Neural cell (in vitro differentiated cells): Measurements from ENCODE around the gene SKI. TPM values are rescaled to one million over a fixed set of nuclear protein-coding genes. Genes with fewer than 3 reads are reported as not detected.

ENCODE experiments used
- H2AFZ ChIP-seq: fragments of 200-600, 300-800 bp; sonication (generic), shearing (Covaris generic); 2 replicates; pipeline ENCODE4 v1.6.0; 2014; ENCODE audit warnings: low read depth, mild to moderate bottlenecking, antibody characterized with exemption, low read length, moderate library complexity
- H3F3A ChIP-seq: fragments of 200-600 bp; shearing (Covaris generic); 2 replicates; pipeline ENCODE4 v1.6.1; 2016; ENCODE audit warnings: mild to moderate bottlenecking, moderate library complexity, mixed read lengths, antibody characterized with exemption, low read length; ENCODE audit not compliant: insufficient read depth, poor library complexity, severe bottlenecking
- H3K27ac ChIP-seq: fragments of 200-600, 300-800 bp; sonication (generic), shearing (Covaris generic); 2 replicates; pipeline ENCODE4 v1.5.1; 2014; ENCODE audit warnings: mild to moderate bottlenecking, low read length, moderate library complexity
- H3K27me3 ChIP-seq: fragments of 300-800, 200-600 bp; sonication (generic), shearing (Covaris generic); 2 replicates; pipeline ENCODE4 v1.6.0; 2014; ENCODE audit warnings: mild to moderate bottlenecking, low read depth, low read length, moderate library complexity; ENCODE audit not compliant: insufficient read depth
- H3K36me3 ChIP-seq: fragments of 300-800, 200-600 bp; sonication (generic), shearing (Covaris generic); 2 replicates; pipeline ENCODE4 v1.5.1; 2014; ENCODE audit warnings: mild to moderate bottlenecking, antibody characterized with exemption, low read length, moderate library complexity; ENCODE audit not compliant: insufficient read depth
- H3K4me2 ChIP-seq: fragments of 300-800, 200-600 bp; sonication (generic), shearing (Covaris generic); 2 replicates; pipeline ENCODE4 v1.6.0; 2014; ENCODE audit warnings: mild to moderate bottlenecking, low read length
- H3K4me3 ChIP-seq: fragments of 300-800, 200-600 bp; sonication (generic), shearing (Covaris generic); 2 replicates; pipeline ENCODE4 v1.5.1; 2014; ENCODE audit warnings: mild to moderate bottlenecking, low read length, moderate library complexity
- H3K79me2 ChIP-seq: fragments of 200-600 bp; shearing (Covaris generic); replicated peaks from 2 replicates; pipeline ENCODE4 v1.6.0; 2014; ENCODE audit warnings: mild to moderate bottlenecking, low read length, moderate library complexity; ENCODE audit not compliant: insufficient read depth
- H3K9ac ChIP-seq: fragments of 300-800, 200-600 bp; sonication (generic), shearing (Covaris generic); 2 replicates; pipeline ENCODE4 v1.6.1; 2016; ENCODE audit warnings: mild to moderate bottlenecking, low read length, mixed read lengths
- H3K9me2 ChIP-seq: fragments of 200-600 bp; shearing (Covaris generic); 2 replicates; pipeline ENCODE4 v1.6.1; 2016; ENCODE audit warnings: mild to moderate bottlenecking, low read length, mixed read lengths; ENCODE audit not compliant: insufficient read depth
- H3K9me3 ChIP-seq: fragments of 200-600, 300-800 bp; sonication (generic), shearing (Covaris generic); 2 replicates; pipeline ENCODE4 v1.6.1; 2016; ENCODE audit warnings: mild to moderate bottlenecking, mixed run types, low read length, moderate library complexity, mixed read lengths
- H4K20me1 ChIP-seq: fragments of 200-600 bp; shearing (Covaris generic); 2 replicates; pipeline ENCODE4 v1.6.1; 2016; ENCODE audit warnings: mild to moderate bottlenecking, mixed run types; ENCODE audit not compliant: insufficient read depth
- CTCF ChIP-seq: fragments of 450-650 bp; IDR thresholded peaks from 2 replicates; pipeline ENCODE4 v1.5.1; 2014; ENCODE audit warnings: antibody characterized with exemption, mild to moderate bottlenecking, moderate library complexity; ENCODE audit not compliant: poor library complexity, severe bottlenecking
- EP300 ChIP-seq: fragments of 450-650 bp; conservative IDR thresholded peaks from 2 replicates; pipeline ENCODE4 v1.6.1; 2014; ENCODE audit warnings: antibody characterized with exemption, mild to moderate bottlenecking, moderate library complexity; ENCODE audit not compliant: poor library complexity, severe bottlenecking
- EZH2 ChIP-seq: fragments of 200-600, 300-800 bp; shearing (Covaris generic), sonication (generic); IDR thresholded peaks from 2 replicates; pipeline ENCODE4 v1.6.1; 2014; ENCODE audit warnings: antibody characterized with exemption, low read length, borderline replicate concordance, mild to moderate bottlenecking; ENCODE audit not compliant: insufficient read depth, poor library complexity, severe bottlenecking
- MXI1 ChIP-seq: fragments of 450-650 bp; conservative IDR thresholded peaks from 2 replicates; pipeline ENCODE4 v1.6.1; 2014; ENCODE audit warnings: antibody characterized with exemption, mild to moderate bottlenecking; ENCODE audit not compliant: poor library complexity, severe bottlenecking
- POLR2AphosphoS5 ChIP-seq: IDR thresholded peaks from 2 replicates; pipeline ENCODE4 v1.6.1; 2012
- RAD21 ChIP-seq: fragments of 450-650 bp; conservative IDR thresholded peaks from 2 replicates; pipeline ENCODE4 v1.6.1; 2014; ENCODE audit warnings: antibody characterized with exemption, mild to moderate bottlenecking, moderate library complexity
- REST ChIP-seq: IDR thresholded peaks from 2 replicates; pipeline ENCODE4 v1.6.1; 2012; ENCODE audit warnings: borderline replicate concordance
- SMC3 ChIP-seq: fragments of 450-650 bp; conservative IDR thresholded peaks from 2 replicates; pipeline ENCODE4 v1.6.1; 2014; ENCODE audit warnings: antibody characterized with exemption, mild to moderate bottlenecking, moderate library complexity; ENCODE audit not compliant: poor library complexity
- TAF1 ChIP-seq: IDR thresholded peaks from 2 replicates; pipeline ENCODE4 v1.6.1; 2012; ENCODE audit warnings: low read depth
- polyA plus RNA-seq: library from polyadenylated mRNA; depleted of rRNA; stranded (reverse); fragments of >200 nt; gene quantifications from 2 replicates; pipeline ENCODE4 v1.2.3, GENCODE V29; 2014

Gene SKI
- polyA plus RNA-seq, 1 donor from 2014 or later = 4.1 TPM

- no peaks in the 10 kb centered on the region for H3K9me2 ChIP-seq
- peaks cover 29% of the 10 kb centered on the region for H4K20me1 ChIP-seq
- H3F3A ChIP-seq = no peaks in the 10 kb centered on the region
- no peak overlapping the region for H2AFZ ChIP-seq
- TF ChIP-seq RAD21 (no peak), EZH2 (no peak), EP300 (no peak), SMC3 (no peak), MXI1 (no peak), POLR2AphosphoS5 (no peak), CTCF (no peak), REST (no peak), TAF1 (no peak)
- H3K9ac ChIP-seq = peak overlapping the region; percentile 86
- H3K27ac ChIP-seq = no peak overlapping the region
- no peaks in the 10 kb centered on the region for H3K36me3 ChIP-seq
- H3K27me3 ChIP-seq = no peaks in the 10 kb centered on the region
- H3K4me3 ChIP-seq = peak overlapping the region; percentile 67
- H3K9me3 ChIP-seq = no peaks in the 10 kb centered on the region
- peaks cover 25% of the 10 kb centered on the region for H3K79me2 ChIP-seq
- H3K4me2 ChIP-seq = no peak overlapping the region
These were observed 1.4 kb upstream of the SKI start for GRCh38 chr1:2226525-2227345.

- TF ChIP-seq EP300 = peak; percentile 62
- TF ChIP-seq MXI1 = peak; percentile 43
- peak; percentile 45 for TF ChIP-seq CTCF
- peak; percentile 57 for TF ChIP-seq TAF1
- TF ChIP-seq RAD21 = peak; percentile 46
- no peak for TF ChIP-seq EZH2
- TF ChIP-seq SMC3 = peak; percentile 37
- TF ChIP-seq POLR2AphosphoS5 = peak; percentile 66
- peak; percentile 46 for TF ChIP-seq REST
- H3K9me2 ChIP-seq = no peaks in the 10 kb centered on the region
- peaks cover 38% of the 10 kb centered on the region for H4K20me1 ChIP-seq
- peak overlapping the region; percentile 86 for H3K9ac ChIP-seq
- peak overlapping the region; percentile 67 for H3K4me3 ChIP-seq
- H2AFZ ChIP-seq = no peak overlapping the region
- H3K36me3 ChIP-seq = no peaks in the 10 kb centered on the region
- H3F3A ChIP-seq = no peaks in the 10 kb centered on the region
- peak overlapping the region; percentile 73 for H3K27ac ChIP-seq
- H3K27me3 ChIP-seq = no peaks in the 10 kb centered on the region
- peaks cover 33% of the 10 kb centered on the region for H3K79me2 ChIP-seq
- no peak overlapping the region for H3K4me2 ChIP-seq
- H3K9me3 ChIP-seq = no peaks in the 10 kb centered on the region
These were observed 568 bp upstream of the SKI start for GRCh38 chr1:2227346-2228156.
